ENCODE results near the gene TMEM132C.

- TF ChIP-seq, protein P1, sequence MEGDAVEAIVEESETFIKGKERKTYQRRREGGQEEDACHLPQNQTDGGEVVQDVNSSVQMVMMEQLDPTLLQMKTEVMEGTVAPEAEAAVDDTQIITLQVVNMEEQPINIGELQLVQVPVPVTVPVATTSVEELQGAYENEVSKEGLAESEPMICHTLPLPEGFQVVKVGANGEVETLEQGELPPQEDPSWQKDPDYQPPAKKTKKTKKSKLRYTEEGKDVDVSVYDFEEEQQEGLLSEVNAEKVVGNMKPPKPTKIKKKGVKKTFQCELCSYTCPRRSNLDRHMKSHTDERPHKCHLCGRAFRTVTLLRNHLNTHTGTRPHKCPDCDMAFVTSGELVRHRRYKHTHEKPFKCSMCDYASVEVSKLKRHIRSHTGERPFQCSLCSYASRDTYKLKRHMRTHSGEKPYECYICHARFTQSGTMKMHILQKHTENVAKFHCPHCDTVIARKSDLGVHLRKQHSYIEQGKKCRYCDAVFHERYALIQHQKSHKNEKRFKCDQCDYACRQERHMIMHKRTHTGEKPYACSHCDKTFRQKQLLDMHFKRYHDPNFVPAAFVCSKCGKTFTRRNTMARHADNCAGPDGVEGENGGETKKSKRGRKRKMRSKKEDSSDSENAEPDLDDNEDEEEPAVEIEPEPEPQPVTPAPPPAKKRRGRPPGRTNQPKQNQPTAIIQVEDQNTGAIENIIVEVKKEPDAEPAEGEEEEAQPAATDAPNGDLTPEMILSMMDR (conservative IDR thresholded peaks at IDR 0.05; ENCODE audit: low read depth in 2 of 2) = no peak
- no peak for TF ChIP-seq POLR2AphosphoS5 (IDR thresholded peaks at IDR 0.05; ENCODE audit: low read depth)
These were observed 243.5 kb downstream of the TMEM132C start for GRCh38 chr12:128510511-128510910.

All from GM23338 (cell line).